ENCODE results near the gene ZMYND10. TPM values are rescaled to one million over a fixed set of nuclear protein-coding genes. Genes with fewer than 3 reads are reported as not detected.
A peak's percentile ranks its signal among the peaks of the same experiment; 100 is the strongest.

ZMYND10 gene
- total RNA-seq: 1 to 10 TPM in 3 of 6 donors, under 1 TPM in 3; 0.35 to 1.3 (median 1.1) TPM
- 1 to 10 TPM; 5.1 to 8.3 TPM for polyA plus RNA-seq

- no peak for TF ChIP-seq CTCF (IDR thresholded peaks at IDR 0.05)
- DNase-seq (peak in 2 of 6 donors; percentile 59 to 75), FAIRE-seq (no peak), ATAC-seq (peak in 2 of 4 donors; percentile 10 to 20)
- Histone ChIP-seq H3K36me3 (peaks cover 0 to 9% (median 0%) of the 10 kb centered on the region in 3 donors), H3K4me3 (peak within 1 kb of the TSS in 2 of 4 donors; percentile 14 to 27), H3K27ac (no peak within 1 kb of the TSS), H3K9me3 (no peaks in the 10 kb centered on the region), H3K27me3 (no peaks in the 10 kb centered on the region), H3K4me1 (peaks cover 0 to 12% (median 7%) of the 10 kb centered on the region in 3 donors)
- WGBS, 2 donors: 25 to 30% methylated on average over 45 of the region's 45 CpGs
- intact Hi-C loops (cut with DNase I): loop anchor here in 2 of 3 donors (5.0 to 10.0 kb wide), 2 partner anchors 197 to 209 kb away; no protein-coding TSS in a partner anchor
Measured at GRCh38 chr3:50345586-50346234, at the start of gene ZMYND10. ZMYND10 (minus strand) TSS chr3:50345732; CDS start chr3:50345579, 153 bp downstream.

GRCh38 chr3:50393061-50393460 lies 47.5 kb upstream of the ZMYND10 start:
- WGBS, 2 donors: 80 to 94% methylated on average over 5 of the region's 5 CpGs
- no peak for TF ChIP-seq CTCF (IDR thresholded peaks at IDR 0.05)

GRCh38 chr3:50392101-50392715 lies 46.7 kb upstream of the ZMYND10 start:
- Histone ChIP-seq H3K9me3 (no peaks in the 10 kb centered on the region), H3K4me3 (no peak overlapping the region), H3K36me3 (no peaks in the 10 kb centered on the region), H3K27me3 (no peaks in the 10 kb centered on the region), H3K4me1 (peaks cover 14 to 30% (median 27%) of the 10 kb centered on the region in 3 donors), H3K27ac (no peak overlapping the region)
- DNase-seq (peak in 1 of 6 donors; percentile 23), ATAC-seq (no peak), FAIRE-seq (no peak)
- WGBS, 2 donors: 72 to 78% methylated on average over 3 to 5 of the region's 5 CpGs
- TF ChIP-seq CTCF (IDR thresholded peaks at IDR 0.05): no peak
- intact Hi-C loops (cut with DNase I): no loop called here

More at GRCh38 chr3:50393061-50393460, 47.5 kb upstream of the ZMYND10 start:
- no peak for DNase-seq
- Histone ChIP-seq H3K27ac (no peak overlapping the region), H3K9me3 (no peaks in the 10 kb centered on the region), H3K36me3 (no peaks in the 10 kb centered on the region), H3K4me3 (no peak overlapping the region), H3K4me1 (peaks cover 14 to 27% (median 27%) of the 10 kb centered on the region in 3 donors), H3K27me3 (no peaks in the 10 kb centered on the region)
- no peak for FAIRE-seq
- intact Hi-C loops (cut with DNase I): no loop called here
- no peak for ATAC-seq

- 41 to 43% methylated on average over 11 to 12 of the region's 12 CpGs for WGBS, 2 donors
- DNase-seq (peak; percentile 65 to 96 (median 86)), ATAC-seq (peak; percentile 65 to 78 (median 75)), FAIRE-seq (no peak)
- Histone ChIP-seq H3K9me3 (no peaks in the 10 kb centered on the region), H3K27me3 (no peaks in the 10 kb centered on the region), H3K4me1 (peaks cover 14 to 30% (median 27%) of the 10 kb centered on the region in 3 donors), H3K4me3 (no peak overlapping the region), H3K36me3 (no peaks in the 10 kb centered on the region), H3K27ac (peak overlapping the region in 3 of 4 donors; percentile 37 to 52 (median 39))
- intact Hi-C loops (cut with DNase I): no loop called here
- TF ChIP-seq CTCF (IDR thresholded peaks at IDR 0.05): no peak
Measured at GRCh38 chr3:50390508-50391224, 45.1 kb upstream of the ZMYND10 start.

All from pancreas (tissue), 10 donors.